Left lung (tissue), 10 donors: ENCODE measurements around the gene PTPN21. TPM values are rescaled to one million over a fixed set of nuclear protein-coding genes. Genes with fewer than 3 reads are reported as not detected.

ENCODE experiments used
- ATAC-seq: fragments of 200-7000 bp; cut with Tn5 transposase; one replicate; pipeline ENCODE4 v1.9.1; 2020; ENCODE audit warnings: moderate library complexity
- DNase-seq, 4 donors: peaks; one replicate each; pipeline ENCODE4 v3.0.0-alpha.2; 2013 to 2020
- H3K27ac ChIP-seq, 2 donors: fragments of 200-600 bp; sonication (generic) in 1 of 2; one replicate each; pipeline versions ENCODE4 v1.5.0 to v1.8.0; 2020 to 2021
- H3K27me3 ChIP-seq, 2 donors: fragments of 200-600 bp; sonication (generic) in 1 of 2; one replicate each; pipeline versions ENCODE4 v1.5.0 to v1.8.0; 2020 to 2021
- H3K36me3 ChIP-seq, 2 donors: fragments of 200-600 bp; sonication (generic) in 1 of 2; one replicate each; pipeline versions ENCODE4 v1.5.0 to v1.8.0; 2020 to 2021
- H3K4me1 ChIP-seq, 2 donors: fragments of 200-600 bp; one replicate each; pipeline ENCODE4 v1.8.0; 2021
- H3K4me3 ChIP-seq, 2 donors: fragments of 200-600 bp; sonication (generic) in 1 of 2; one replicate each; pipeline versions ENCODE4 v1.5.0 to v1.8.0; 2020 to 2021; ENCODE audit warnings: mild to moderate bottlenecking in 1 of 2
- H3K9me3 ChIP-seq, 2 donors: fragments of 200-600 bp; sonication (generic) in 1 of 2; one replicate each; pipeline versions ENCODE4 v1.5.0 to v1.8.0; 2020 to 2021
- intact Hi-C, 2 donors: fragments of 100-400 bp; cut with DNase I; formaldehyde crosslinking; loops; one replicate each; pipeline versions ENCODE4 v1.11.2 to v1.14.2; 2022
- polyA plus RNA-seq, 6 donors: library from polyadenylated mRNA; unstranded; fragments of 120-200 nt; gene quantifications; one replicate each; pipeline ENCODE4 v1.2.1, GENCODE V29; 2013; ENCODE audit not compliant: insufficient read length in 6 of 6
- total RNA-seq, 2 donors: library from RNA; stranded (reverse); fragmentation: NEBNext Ultra II Directional; extraction: Animal tissue kit (Norgen Biotek cat#: 25700); gene quantifications; one replicate each; pipeline ENCODE4 v1.2.1, GENCODE V29; 2021
- TF ChIP-seq, protein P1 (sequence below), 2 donors: fragments of 200-600 bp; sonication (generic) in 1 of 2; IDR thresholded peaks; one replicate each; pipeline versions ENCODE4 v1.5.0 to v1.8.0; 2021; ENCODE audit warnings: antibody characterized with exemption in 2 of 2
- donor health status: DM: no; HTN: yes; CAD: no.
- donor health status: DM: no; HTN: no; CAD: no.

Gene PTPN21
- total and polyA plus RNA-seq, 8 donors: 26.8 to 35.9 (median 29.8) TPM

GRCh38 chr14:88492272-88493089 lies 62.3 kb downstream of the PTPN21 start:
- peaks cover 0 to 24% of the 10 kb centered on the region in 2 donors for H3K36me3 ChIP-seq
- TF ChIP-seq, protein P1, sequence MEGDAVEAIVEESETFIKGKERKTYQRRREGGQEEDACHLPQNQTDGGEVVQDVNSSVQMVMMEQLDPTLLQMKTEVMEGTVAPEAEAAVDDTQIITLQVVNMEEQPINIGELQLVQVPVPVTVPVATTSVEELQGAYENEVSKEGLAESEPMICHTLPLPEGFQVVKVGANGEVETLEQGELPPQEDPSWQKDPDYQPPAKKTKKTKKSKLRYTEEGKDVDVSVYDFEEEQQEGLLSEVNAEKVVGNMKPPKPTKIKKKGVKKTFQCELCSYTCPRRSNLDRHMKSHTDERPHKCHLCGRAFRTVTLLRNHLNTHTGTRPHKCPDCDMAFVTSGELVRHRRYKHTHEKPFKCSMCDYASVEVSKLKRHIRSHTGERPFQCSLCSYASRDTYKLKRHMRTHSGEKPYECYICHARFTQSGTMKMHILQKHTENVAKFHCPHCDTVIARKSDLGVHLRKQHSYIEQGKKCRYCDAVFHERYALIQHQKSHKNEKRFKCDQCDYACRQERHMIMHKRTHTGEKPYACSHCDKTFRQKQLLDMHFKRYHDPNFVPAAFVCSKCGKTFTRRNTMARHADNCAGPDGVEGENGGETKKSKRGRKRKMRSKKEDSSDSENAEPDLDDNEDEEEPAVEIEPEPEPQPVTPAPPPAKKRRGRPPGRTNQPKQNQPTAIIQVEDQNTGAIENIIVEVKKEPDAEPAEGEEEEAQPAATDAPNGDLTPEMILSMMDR (IDR thresholded peaks at IDR 0.05): peak; percentile 91 to 97
- no peaks in the 10 kb centered on the region for H3K27me3 ChIP-seq
- DNase-seq: peak in 3 of 4 donors; percentile 39 to 72 (median 54)
- intact Hi-C loops: loop anchor here in 1 of 2 donors (10.0 kb wide), 1 partner anchor 72 kb away; the partner anchor contains the start of gene ZC3H14
- peak; percentile 96 for ATAC-seq
- H3K27ac ChIP-seq: no peak overlapping the region
- no peak overlapping the region for H3K4me3 ChIP-seq
- no peaks in the 10 kb centered on the region for H3K9me3 ChIP-seq
- no peaks in the 10 kb centered on the region for H3K4me1 ChIP-seq

DNA sequence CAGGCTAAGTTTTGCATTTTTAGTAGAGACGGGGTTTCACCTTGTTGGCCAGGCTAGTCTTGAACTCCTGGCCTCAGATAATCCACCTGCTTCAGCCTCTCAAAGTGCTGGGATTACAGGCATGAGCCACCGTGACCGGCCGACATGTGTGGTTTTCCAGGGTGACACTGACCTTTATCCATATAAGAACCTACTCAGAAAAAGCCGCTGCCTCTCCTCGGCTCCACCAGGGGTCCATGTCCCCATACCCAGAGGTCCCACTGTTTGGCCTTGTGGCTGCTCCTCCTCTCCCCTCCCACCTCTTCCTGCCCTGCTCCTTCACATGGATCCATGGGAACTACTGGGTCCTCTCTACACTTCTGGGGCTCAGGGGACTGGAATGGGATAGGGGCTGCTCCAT lies 64.6 kb downstream of the PTPN21 start:
- Histone ChIP-seq H3K4me1 (no peaks in the 10 kb centered on the region), H3K36me3 (peaks cover 0 to 3% of the 10 kb centered on the region in 2 donors), H3K27me3 (no peaks in the 10 kb centered on the region), H3K9me3 (no peaks in the 10 kb centered on the region), H3K4me3 (no peak overlapping the region), H3K27ac (no peak overlapping the region)
- intact Hi-C loops: loop anchor here in 1 of 2 donors (10.0 kb wide), 1 partner anchor 75 kb away; the partner anchor contains the start of gene ZC3H14
- no peak for ATAC-seq
- no peak for DNase-seq
- TF ChIP-seq, protein P1 (IDR thresholded peaks at IDR 0.05): no peak

DNA sequence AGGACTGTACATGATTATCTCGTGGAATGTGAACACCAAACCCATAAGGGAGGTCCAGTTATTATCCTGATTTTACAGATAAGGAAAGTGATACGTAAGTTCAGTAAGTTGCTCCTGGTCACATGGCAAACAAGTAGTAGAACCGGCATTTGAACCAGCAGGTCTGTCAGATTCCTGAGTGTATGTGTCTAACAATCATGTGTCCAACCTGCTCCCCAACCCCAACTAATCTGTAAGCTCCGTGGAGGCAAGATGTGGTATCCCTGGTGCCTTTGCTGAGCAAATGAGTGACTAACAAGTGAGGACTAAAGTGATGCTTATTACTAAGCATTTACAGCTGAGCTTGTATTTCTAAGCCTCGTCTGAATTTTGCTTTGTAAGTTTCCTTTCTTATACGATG lies 65.9 kb downstream of the PTPN21 start:
- TF ChIP-seq, protein P1 (IDR thresholded peaks at IDR 0.05): no peak
- peaks cover 0 to 6% of the 10 kb centered on the region in 2 donors for H3K36me3 ChIP-seq

DNA sequence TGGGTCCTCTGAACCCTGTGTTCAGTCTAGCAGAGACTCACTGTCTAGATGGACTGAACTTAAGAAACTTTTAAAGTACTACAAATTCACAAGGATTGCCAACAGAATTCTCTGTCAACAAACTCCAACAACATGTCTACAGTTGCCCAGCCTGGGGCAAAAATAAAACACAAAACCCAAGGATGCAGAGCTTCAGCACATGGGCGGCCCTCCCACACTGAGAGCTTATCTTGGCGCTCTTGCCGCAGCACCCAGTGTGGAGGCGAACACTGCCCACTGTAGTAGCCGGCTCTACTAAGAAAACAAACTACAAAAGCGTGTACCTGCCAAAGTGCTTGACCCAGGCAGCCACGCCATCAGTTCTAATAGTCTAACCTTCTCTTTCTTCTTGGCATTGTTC lies 66.7 kb downstream of the PTPN21 start:
- intact Hi-C loops: no loop called here
- H3K27me3 ChIP-seq: no peaks in the 10 kb centered on the region
- TF ChIP-seq, protein P1 (IDR thresholded peaks at IDR 0.05): no peak
- H3K27ac ChIP-seq: no peak overlapping the region
- no peak overlapping the region for H3K4me3 ChIP-seq
- DNase-seq: no peak
- ATAC-seq: peak; percentile 27
- no peaks in the 10 kb centered on the region for H3K4me1 ChIP-seq
- H3K36me3 ChIP-seq: peaks cover 0 to 6% of the 10 kb centered on the region in 2 donors
- no peaks in the 10 kb centered on the region for H3K9me3 ChIP-seq

More for the DNA sequence above, 65.9 kb downstream of the PTPN21 start:
- no peak for ATAC-seq
- no peaks in the 10 kb centered on the region for H3K9me3 ChIP-seq
- no peaks in the 10 kb centered on the region for H3K4me1 ChIP-seq
- intact Hi-C loops: no loop called here
- no peak overlapping the region for H3K4me3 ChIP-seq
- no peaks in the 10 kb centered on the region for H3K27me3 ChIP-seq
- no peak for DNase-seq
- no peak overlapping the region for H3K27ac ChIP-seq

DNA sequence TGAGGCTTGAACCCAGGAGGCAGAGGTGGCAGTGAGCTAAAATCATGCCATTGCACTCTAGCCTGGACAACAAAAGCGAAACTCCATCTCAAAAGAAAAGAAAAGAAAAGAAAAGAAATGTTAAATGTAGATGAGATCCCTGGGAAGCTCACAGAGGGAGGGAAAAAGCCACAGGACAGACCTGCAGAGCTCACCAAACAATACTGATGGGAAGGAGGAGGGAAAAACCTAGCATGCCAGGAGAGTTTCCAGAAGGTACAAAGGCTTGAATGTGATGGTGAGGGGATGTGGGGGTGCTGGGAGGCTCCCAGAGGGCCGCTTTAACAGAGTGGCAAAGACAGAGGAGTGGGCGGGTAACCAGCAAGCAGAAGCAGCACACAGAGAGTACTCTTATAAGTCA lies 72.3 kb downstream of the PTPN21 start:
- ATAC-seq: no peak
- TF ChIP-seq, protein P1 (IDR thresholded peaks at IDR 0.05): no peak
- Histone ChIP-seq H3K27ac (peak overlapping the region in 1 of 2 donors; percentile 42), H3K36me3 (peaks cover 0 to 28% of the 10 kb centered on the region in 2 donors), H3K4me1 (peaks cover 0 to 2% of the 10 kb centered on the region in 2 donors), H3K27me3 (no peaks in the 10 kb centered on the region), H3K9me3 (peaks cover 0 to 2% of the 10 kb centered on the region in 2 donors), H3K4me3 (no peak overlapping the region)
- DNase-seq: no peak
- intact Hi-C loops: no loop called here
